ENCODE data around the gene VRK2. TPM values are rescaled to one million over a fixed set of nuclear protein-coding genes. Genes with fewer than 3 reads are reported as not detected.

VRK2 gene
- total RNA-seq: 17.8 TPM

DNA sequence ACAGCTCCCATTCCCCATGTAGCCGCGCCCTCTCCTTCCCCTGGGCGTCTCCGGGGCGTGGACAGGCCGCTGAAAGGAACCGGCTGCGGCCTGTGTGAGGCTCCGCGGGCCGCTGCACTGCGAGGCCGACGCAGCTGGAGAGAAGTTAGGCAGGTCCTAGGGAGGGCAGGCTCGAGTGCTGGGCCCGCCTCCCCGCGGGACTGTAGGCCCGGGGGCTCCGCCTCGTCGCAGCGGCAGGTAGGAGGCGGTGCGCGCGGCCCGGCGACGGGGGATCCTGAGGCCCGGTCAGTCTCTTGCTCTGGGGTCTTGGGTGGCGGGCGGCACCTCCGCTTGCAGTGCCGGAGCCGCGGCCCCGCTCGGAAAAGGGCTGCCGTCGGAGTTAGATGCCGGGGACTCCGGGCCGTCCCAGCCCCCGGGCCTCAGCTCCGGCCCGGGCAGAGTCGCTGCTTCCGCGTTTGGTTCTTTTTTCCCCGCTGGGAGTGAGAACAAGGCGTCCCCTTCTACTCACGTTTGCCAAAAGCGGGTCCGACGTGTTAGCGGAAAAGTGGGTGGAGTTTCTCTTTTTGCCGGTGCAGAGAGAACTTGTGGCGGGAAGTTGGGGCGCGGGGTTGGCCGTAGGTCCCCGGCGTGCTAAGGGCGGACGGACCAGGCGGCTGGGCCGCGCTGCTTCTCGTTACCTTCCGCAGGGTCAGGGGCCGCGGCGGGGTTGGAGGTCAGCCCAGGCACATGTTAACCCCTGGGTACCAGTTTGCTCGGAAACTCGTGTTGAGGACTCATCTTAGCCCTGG, at the start of gene VRK2:
Gene VRK2 (plus strand): TSS at position 222 of the 788 bp plus-strand sequence. CDS start 2,026 bp downstream, outside the sequence.
- peak; percentile 95 for DNase-seq

- no peak for DNase-seq
These were observed 40.2 kb upstream of the VRK2 start for GRCh38 chr2:58006256-58006951.

DNA sequence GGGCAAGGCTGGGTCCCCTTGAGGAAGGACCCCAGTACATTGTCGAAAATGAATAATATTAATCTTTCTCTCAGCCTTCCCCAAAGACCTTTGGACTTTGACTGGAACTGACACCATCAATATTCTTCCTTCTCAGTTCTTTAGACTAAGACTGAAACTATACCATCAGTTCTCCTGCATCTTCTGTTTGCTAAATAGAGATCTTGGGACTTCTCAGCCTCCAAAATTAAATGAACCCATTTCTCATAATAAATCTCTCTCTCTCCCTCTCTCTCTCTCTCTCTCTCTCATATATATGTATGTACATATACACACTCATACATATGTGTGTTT, 39.7 kb upstream of the VRK2 start:
- DNase-seq: no peak

GRCh38 chr2:58010599-58010998, 36.0 kb upstream of the VRK2 start:
- DNase-seq: no peak

DNA sequence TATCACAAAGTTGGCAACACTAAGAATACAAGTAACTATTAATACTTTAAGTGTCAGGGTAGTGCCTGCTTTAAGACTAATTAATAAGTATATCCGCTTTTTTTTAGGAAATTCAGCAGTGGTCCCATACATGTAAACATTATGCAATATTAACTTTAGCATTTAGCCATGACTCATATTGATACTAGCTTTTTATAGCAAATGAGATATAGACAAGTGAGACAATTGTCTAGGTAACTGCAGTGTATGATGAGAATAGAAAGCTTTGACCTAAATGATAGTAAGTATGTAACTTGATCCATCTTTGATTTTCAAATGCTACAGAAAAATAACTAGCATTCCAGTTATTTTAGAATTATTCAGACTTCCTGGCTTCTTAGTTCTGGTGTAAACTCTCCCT, 27.4 kb upstream of the VRK2 start:
- DNase-seq: no peak

GRCh38 chr2:58025150-58025933, 21.3 kb upstream of the VRK2 start:
- DNase-seq: no peak

- DNase-seq: no peak
These were observed 19.6 kb upstream of the VRK2 start for GRCh38 chr2:58027029-58027428.

GRCh38 chr2:58030771-58031170, 15.8 kb upstream of the VRK2 start:
- no peak for DNase-seq

DNA sequence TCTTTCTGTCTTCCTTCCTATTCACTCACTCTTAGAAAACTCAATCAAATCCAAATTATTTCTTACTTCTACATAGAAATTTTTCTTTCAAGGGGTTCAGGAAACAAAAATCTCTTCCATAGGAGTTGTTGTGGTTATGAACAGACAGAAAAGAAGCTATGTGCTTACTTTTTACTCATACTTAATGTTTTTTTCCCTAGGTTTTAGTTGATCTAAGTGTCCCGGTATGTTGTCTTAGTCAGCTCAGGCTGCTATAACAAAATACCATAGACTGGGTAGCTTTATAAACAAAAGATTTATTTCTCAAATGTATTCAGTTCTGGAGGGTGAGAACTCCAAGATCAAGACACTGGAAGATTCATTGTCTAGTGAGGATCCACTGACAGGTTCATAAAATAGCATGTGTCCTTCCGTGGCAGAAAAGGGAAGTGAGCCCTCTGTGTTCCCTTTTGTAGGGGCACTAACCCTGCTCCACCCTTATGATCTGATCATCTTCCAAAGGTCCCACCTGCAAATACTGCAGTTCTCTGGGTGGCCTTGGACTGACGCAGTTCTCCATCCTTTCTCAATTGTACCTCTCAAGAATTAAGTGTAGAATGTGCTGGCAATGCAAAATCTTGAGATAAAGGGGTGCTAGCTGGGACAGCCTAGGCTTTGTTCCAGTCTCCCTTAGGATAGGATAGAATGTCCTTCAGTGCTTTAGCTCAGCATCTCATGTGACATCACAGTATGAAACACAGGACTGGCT, 14.4 kb upstream of the VRK2 start:
- DNase-seq: no peak

- no peak for DNase-seq
These were observed 13.9 kb upstream of the VRK2 start for GRCh38 chr2:58032764-58033080.

GRCh38 chr2:58033530-58033929, 13.1 kb upstream of the VRK2 start:
- DNase-seq: no peak

DNA sequence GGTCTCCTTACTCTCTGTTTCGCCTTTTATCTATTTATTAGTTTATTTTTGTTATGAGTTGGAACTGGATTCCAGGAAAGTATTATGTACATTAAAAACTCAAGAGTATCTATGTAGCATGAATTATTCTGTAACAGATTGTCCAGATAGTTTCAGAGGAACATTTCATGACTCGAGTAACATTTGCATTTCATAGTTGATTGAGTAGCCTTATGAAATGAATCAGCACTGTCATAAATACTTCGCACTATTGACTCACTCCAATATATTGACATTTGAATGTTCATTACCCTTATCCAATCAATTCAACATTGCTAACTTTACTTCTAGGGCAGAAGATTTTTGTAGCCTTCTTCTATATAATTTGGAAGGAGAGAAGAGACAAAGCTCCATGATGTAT, 11.3 kb upstream of the VRK2 start:
- DNase-seq: no peak

DNA sequence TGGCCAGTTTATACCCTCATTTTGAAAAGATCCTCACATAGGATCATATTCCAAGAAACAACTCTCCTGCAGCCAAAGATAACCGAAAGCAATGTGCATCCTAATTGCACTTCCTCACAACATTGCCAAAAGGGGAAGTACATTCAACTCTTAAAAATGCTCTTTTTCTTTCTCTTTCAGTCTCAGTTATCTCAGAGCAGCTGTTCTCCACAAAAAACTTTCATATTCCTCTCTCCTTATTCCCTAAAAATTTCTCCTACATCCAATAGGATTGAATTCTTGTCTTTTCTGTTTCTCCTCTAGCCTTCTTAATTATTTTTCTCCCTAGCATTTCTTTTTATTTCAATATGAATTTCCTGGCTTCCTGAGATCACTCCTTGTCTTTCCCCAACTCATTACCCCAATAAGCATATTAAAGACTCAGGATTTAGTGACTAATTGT, 7.4 kb upstream of the VRK2 start:
- DNase-seq: no peak

DNA sequence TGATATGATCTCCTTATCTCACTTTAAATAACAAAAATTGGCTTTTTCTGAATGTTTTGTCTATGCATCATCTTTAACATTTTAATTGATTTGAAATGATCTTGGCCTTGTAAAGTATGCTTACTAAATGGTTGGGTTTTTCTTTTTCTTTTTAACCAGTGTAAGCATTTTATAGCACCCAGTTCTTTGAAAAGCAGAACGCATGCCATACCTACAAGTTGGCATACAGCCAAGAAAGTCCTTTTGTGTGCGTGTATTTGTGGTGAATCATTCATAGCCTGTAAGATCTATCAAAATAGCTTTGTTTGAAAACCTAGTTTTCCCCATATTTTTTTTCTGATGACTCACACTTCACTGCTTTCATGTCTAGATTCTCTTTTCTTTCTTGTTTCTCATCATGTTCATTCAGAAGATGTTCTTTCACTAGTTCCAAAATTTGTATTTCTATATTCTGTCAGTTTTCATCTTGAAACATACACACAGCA, 4.1 kb upstream of the VRK2 start:
- peak; percentile 32 for DNase-seq

- no peak for DNase-seq
These were observed 2.5 kb upstream of the VRK2 start for GRCh38 chr2:58044145-58044544.

- no peak for DNase-seq
These were observed 849 bp upstream of the VRK2 start for GRCh38 chr2:58045580-58046334.

DNA sequence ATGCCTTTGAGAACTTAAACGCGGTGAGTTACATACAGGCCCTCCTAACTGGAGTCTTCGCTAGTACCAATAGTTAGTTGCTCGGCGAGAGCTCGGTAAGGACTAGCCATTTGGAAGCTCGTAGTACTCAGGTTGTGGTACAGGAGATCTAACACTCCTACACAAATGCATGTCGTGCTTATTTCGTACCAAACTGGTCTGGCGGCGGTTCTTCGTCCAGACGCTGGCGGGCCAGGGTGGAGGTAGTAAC, 346 bp upstream of the VRK2 start:
- DNase-seq: no peak

DNA sequence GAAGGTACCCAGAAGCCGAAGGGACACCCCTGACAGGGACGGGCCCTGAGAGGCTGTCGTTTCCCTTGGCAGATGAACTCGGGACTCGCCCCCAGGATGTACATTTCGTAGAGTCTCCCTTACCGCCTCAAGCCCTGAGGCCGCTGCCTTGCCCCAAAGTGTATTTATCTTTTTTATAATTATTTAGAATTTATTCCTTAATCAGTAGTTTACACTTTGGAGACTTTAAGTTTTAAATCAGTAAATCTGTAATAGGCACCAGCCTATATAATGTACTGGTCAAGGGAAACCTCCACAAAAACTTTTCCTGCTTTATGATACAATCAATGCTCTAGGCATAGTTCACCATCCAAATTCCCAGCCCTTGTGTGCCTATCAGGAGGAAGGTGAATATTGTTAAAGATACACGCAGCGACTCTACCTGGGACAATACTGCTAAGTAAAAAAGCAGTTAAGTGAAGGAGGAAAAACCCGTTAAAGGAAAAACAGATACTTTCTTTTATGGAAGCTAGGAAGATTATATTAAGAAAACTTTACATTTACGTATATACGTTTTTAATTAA, 848 bp downstream of the VRK2 start:
- DNase-seq: no peak

DNA sequence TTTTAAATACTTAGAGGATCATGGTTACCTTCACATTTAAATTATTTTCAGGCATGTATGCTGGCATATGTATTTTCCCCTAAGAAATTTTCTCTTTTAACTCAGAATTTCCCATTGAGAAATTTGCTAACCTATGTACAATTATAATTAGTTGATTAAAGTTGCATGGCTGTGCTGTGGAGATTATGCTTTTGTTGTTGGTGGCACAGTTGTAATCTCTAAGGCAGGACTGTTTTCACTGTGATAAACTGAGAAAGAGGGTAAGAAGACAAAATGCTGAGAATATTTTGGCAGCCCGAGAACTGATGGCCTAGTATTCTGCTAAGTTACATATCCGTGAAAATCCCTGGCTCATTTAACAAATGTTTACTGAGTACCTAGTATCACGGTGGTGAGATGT, 1.4 kb downstream of the VRK2 start:
- no peak for DNase-seq

DNA sequence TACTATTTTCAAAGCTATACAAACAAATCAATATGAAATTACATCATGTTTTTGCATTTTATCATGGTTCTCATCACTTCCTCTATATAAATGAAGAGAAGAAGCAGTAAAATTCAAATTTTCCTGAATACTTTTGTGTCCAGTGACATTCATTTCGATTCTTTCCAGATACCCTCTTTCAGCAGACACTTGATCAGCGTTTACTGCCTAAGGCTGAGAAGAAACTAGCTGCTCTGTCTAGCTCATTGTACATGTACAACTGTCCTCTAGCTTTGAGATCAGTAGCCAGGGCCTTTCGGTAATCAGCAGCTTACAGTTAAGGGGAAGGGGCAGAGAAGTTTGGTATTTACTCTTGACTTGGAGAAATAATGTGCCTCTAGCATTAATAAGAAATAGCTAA, 4.8 kb downstream of the VRK2 start:
- no peak for DNase-seq

DNA sequence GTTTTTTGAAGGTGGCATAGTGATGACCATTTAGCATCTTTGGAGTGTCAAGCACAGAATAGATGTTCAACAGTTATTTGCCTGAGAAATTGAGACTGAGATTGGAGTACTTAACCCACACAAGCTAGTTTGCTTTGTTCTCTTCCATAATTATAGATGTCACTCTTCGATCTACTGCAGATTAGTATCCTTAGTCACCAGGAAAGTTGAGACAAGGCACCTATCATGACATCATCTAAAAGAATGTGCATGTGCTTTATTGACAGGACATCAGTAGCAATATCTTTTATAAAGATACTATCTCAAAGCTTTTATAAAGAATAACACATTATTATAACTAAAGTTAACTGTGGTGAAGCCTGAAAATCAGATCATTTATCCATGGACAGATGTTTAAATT, 6.4 kb downstream of the VRK2 start:
- DNase-seq: no peak

DNA sequence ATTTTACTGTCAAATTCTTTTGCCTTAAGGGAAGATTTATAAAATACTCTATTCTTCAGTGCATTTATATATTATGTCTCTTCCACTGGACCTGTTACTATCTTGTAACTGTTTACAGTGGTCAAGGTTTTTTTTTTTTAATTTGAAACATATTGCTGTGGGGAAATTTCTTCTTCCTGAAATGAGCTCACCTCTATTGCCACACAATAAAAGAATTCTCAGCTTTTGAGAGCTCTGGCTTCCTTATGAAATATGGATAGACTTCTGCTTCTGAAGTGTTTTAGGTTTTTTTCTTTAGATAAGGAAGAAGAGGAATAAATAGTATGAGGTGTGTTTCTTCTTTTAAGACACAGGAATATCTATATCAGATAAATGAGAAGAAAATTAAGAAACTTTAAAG, 7.7 kb downstream of the VRK2 start:
- DNase-seq: no peak

All from tongue (tissue), 2 donors.